Activated CD8-positive, alpha-beta memory T cell treated with anti-CD3 and anti-CD28 coated beads, Interleukin-2, amount 50 U/mL, for 1 hour (primary cell): ENCODE measurements around the gene CENPN.

Experiments used
- DNase-seq: peaks from one replicate; pipeline ENCODE4 v3.0.0-alpha.2; 2020; ENCODE audit errors: extremely low read depth

CENPN gene

GRCh38 chr16:81077076-81077940, 70.3 kb downstream of the CENPN start, which contains the start of gene C16orf46:
TSS of gene C16orf46 (minus strand) at chr16:81077238. CDS start at chr16:81063955, 13,283 bp downstream.
- peak; percentile 83 for DNase-seq

GRCh38 chr16:81080233-81080632, 73.2 kb downstream of the CENPN start:
- DNase-seq, result no peak

GRCh38 chr16:81081014-81081413, 74.0 kb downstream of the CENPN start:
- no peak for DNase-seq
